C4-2B (cell line): ENCODE measurements around the gene SLC4A1AP.
A peak's percentile ranks its signal among the peaks of the same experiment; 100 is the strongest.

Experiments used
- H3K27ac ChIP-seq: fragments of 450-650 bp; 2 replicates; pipeline ENCODE4 v1.5.1; 2017
- CTCF ChIP-seq: fragments of 450-650 bp; conservative IDR thresholded peaks from 2 replicates; pipeline ENCODE4 v1.5.1; 2017; ENCODE audit warnings: mild to moderate bottlenecking
- ZFX ChIP-seq: fragments of 450-650 bp; IDR thresholded peaks from 2 replicates; pipeline ENCODE4 v1.6.1; 2017

Gene SLC4A1AP

DNA sequence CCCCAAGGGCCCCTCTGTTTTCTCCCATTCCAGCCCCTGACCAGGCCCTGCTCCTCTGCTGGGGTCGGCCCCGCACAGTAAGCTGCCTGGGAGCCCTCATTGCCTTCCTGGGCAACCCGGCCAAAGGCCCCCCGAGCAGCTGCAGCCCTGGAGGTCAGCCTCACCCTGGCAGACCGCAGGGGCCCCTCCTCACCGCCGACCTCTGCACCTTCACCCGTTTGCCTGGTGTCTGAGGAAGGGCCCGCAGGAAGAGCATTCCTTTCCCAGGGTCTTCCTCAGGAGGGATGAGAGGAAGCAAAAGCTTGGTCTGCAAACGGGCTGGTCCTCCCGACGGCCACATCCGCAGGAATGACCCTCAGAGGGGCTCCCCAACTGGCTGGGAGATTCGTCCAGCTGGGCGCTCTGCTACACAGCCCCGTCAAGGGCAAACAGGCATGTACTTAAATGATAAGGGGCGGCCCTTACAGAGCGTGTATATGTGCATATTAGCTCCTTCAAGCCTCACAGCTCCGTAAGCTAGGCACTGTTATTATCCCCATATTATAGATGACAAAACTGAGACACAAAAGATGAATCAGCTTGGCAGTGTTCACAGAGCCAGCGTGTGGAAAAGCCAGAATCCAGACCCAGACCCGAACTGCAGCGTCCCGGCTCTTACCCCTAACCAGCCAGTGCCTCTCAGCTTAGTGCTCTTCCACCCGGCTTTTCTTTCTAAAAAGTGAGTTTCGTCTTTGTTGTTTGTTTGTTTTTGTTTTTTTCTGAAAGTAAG, 52.8 kb downstream of the SLC4A1AP start:
- TF ChIP-seq CTCF (no peak), ZFX (no peak)
- H3K27ac ChIP-seq: no peak overlapping the region

DNA sequence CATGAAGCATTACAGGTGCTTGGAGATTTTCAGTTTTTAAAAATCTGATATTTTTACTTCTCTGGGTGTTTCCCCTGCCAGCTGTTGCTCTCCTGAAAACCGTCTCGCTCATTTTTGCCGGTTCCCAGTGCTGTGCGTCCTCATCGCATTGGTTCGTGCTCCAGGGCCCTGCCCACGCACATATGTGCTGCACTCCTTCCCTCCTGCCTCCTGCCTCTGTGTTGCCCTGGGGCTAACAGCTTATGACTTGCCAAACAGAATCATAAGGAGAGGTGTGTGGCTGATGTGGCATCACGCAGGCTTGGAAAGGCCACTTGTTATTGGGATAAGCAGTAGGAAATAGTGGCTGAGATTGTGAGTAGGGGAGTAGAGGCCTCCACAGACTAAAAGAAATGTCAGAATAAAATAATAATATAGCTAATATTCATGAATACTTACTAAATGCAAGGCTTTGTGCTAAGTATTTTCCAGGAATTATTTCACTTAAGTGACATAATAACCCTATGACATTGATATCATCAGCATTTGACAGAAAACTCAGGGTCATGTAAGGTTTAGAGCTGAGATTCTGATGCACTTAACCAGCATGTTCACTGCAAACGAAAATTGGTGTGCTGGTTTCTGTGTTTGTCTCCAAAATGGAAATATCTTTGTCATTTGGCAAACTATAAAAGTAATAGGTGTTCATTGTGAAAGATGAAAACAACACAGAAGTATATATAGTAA, 53.5 kb downstream of the SLC4A1AP start:
- TF ChIP-seq CTCF: no peak
- TF ChIP-seq ZFX: no peak
- no peak overlapping the region for H3K27ac ChIP-seq

- no peak overlapping the region for H3K27ac ChIP-seq
- TF ChIP-seq ZFX: no peak
- no peak for TF ChIP-seq CTCF
These were observed 56.4 kb downstream of the SLC4A1AP start for GRCh38 chr2:27720004-27720551.

- no peak for TF ChIP-seq CTCF
- no peak for TF ChIP-seq ZFX
- H3K27ac ChIP-seq: no peak overlapping the region
These were observed 57.6 kb downstream of the SLC4A1AP start for GRCh38 chr2:27721335-27721734.

- no peak overlapping the region for H3K27ac ChIP-seq
- TF ChIP-seq CTCF: no peak
- TF ChIP-seq ZFX: no peak
These were observed 58.3 kb downstream of the SLC4A1AP start for GRCh38 chr2:27721884-27722485.

DNA sequence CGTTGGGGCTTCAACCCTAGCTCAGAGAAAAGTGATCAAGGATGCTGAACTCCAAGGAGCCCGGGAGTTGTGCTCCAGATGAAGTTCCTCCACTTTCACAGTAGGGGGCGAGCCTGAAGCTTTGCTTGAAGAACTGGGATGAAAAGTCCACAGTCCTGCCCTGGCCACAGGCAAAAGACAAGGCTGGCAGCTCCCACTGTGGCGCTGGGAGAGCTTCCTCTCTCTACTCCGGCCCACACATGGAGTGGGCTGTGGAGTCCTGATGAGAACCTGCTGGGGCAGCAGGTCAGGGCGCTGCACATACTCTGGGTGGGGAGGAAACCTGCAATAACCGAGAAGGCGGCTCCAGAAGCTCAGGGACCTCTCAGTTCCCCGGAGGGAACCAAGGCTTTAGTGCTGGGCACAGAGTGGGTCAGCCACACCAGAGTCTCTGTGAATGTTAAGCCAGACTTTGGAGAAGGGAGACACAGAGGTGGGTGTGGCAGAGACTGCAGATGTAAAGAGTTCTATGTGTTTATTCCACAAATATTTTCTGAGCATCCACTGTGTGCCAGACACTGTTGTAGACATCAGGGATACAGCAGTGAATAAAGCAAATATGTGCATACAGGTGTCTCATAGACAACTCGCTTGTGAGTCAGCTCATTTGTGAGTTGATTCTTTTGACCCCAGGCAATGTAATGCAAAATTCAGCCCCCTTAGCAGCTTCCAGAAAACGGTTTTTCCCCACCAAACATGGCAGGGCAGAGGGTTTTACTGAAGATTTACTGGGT, 59.9 kb downstream of the SLC4A1AP start:
- TF ChIP-seq ZFX (no peak), CTCF (peak; percentile 84)
- H3K27ac ChIP-seq: no peak overlapping the region
